Measurements from ENCODE around the gene RPS25.

GRCh38 chr11:119026970-119027369 lies 8.8 kb upstream of the RPS25 start:
- no peak for TF ChIP-seq EZH2 (IDR thresholded peaks at IDR 0.05; ENCODE audit: borderline replicate concordance, low read length)
- TF ChIP-seq, protein P1, sequence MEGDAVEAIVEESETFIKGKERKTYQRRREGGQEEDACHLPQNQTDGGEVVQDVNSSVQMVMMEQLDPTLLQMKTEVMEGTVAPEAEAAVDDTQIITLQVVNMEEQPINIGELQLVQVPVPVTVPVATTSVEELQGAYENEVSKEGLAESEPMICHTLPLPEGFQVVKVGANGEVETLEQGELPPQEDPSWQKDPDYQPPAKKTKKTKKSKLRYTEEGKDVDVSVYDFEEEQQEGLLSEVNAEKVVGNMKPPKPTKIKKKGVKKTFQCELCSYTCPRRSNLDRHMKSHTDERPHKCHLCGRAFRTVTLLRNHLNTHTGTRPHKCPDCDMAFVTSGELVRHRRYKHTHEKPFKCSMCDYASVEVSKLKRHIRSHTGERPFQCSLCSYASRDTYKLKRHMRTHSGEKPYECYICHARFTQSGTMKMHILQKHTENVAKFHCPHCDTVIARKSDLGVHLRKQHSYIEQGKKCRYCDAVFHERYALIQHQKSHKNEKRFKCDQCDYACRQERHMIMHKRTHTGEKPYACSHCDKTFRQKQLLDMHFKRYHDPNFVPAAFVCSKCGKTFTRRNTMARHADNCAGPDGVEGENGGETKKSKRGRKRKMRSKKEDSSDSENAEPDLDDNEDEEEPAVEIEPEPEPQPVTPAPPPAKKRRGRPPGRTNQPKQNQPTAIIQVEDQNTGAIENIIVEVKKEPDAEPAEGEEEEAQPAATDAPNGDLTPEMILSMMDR (IDR thresholded peaks at IDR 0.05; ENCODE audit: low read length), result no peak

All from OCI-LY1 (cell line).